ENCODE results near the gene PCDHAC2.

GRCh38 chr5:141010047-141010793, 43.9 kb downstream of the PCDHAC2 start:
- TF ChIP-seq CTCF (IDR thresholded peaks at IDR 0.05) (no peak), POLR2A (IDR thresholded peaks at IDR 0.05) (no peak)
